Gastroesophageal sphincter (tissue), 3 donors: Measurements from ENCODE around the gene CMIP.

Experiments
- POLR2A ChIP-seq, 2 donors: fragments of 450-650 bp; IDR thresholded peaks; one replicate each; pipeline ENCODE4 v1.6.1; 2017; ENCODE audit warnings: antibody characterized with exemption in 2 of 2, mild to moderate bottlenecking in 2 of 2, moderate library complexity in 1 of 2
- TF ChIP-seq, protein P1 (sequence below), 4 experiments: fragments of 200-600 bp in 2 of 4; fragments of 450-650 bp in 2 of 4; sonication (generic) in 1 of 4; IDR thresholded peaks; one replicate each; pipeline ENCODE4 v1.5.1; 2017 to 2019; ENCODE audit warnings: antibody characterized with exemption in 4 of 4, mild to moderate bottlenecking in 2 of 4, moderate library complexity in 2 of 4

DNA sequence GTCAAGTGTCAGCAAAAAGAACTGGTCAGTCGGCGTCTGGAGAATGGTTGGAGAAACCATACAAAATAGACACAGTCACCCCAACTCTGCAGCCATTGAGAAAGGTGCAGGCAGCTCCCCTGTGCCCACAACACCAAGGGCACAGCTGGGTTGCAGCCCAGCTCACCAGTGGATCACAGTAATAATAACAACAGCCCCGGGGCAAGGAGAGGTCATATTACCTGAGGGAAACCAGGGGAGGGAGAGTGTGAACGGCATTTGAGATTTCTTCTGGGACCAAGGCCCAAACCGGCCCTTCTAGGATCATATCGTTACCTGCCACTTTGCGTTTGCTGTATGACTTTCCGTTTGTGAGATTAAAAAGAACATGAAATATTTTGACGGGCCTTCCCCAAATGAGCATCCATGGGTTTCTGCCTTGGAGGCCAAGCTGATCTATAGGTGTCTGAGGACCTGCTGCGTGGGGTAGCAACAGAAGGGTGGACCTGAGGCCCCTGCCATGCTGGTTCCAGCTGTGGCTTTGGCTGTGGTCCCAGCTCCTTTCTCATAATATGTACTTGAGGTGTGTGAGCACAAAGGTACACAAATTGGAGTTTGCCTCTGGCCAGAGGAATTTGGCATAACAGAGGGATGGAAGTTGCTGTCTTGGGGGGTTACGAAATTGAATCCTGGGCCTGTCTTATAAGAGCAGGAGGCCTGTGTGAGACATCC is 154.6 kb downstream of the CMIP start:
- no peak for TF ChIP-seq POLR2A (IDR thresholded peaks at IDR 0.05)
- TF ChIP-seq, protein P1, sequence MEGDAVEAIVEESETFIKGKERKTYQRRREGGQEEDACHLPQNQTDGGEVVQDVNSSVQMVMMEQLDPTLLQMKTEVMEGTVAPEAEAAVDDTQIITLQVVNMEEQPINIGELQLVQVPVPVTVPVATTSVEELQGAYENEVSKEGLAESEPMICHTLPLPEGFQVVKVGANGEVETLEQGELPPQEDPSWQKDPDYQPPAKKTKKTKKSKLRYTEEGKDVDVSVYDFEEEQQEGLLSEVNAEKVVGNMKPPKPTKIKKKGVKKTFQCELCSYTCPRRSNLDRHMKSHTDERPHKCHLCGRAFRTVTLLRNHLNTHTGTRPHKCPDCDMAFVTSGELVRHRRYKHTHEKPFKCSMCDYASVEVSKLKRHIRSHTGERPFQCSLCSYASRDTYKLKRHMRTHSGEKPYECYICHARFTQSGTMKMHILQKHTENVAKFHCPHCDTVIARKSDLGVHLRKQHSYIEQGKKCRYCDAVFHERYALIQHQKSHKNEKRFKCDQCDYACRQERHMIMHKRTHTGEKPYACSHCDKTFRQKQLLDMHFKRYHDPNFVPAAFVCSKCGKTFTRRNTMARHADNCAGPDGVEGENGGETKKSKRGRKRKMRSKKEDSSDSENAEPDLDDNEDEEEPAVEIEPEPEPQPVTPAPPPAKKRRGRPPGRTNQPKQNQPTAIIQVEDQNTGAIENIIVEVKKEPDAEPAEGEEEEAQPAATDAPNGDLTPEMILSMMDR (IDR thresholded peaks at IDR 0.05), result no peak
